Measurements from ENCODE around the gene MELK. TPM values are rescaled to one million over a fixed set of nuclear protein-coding genes. Genes with fewer than 3 reads are reported as not detected.

MELK gene
- 5.0 TPM for total RNA-seq

DNA sequence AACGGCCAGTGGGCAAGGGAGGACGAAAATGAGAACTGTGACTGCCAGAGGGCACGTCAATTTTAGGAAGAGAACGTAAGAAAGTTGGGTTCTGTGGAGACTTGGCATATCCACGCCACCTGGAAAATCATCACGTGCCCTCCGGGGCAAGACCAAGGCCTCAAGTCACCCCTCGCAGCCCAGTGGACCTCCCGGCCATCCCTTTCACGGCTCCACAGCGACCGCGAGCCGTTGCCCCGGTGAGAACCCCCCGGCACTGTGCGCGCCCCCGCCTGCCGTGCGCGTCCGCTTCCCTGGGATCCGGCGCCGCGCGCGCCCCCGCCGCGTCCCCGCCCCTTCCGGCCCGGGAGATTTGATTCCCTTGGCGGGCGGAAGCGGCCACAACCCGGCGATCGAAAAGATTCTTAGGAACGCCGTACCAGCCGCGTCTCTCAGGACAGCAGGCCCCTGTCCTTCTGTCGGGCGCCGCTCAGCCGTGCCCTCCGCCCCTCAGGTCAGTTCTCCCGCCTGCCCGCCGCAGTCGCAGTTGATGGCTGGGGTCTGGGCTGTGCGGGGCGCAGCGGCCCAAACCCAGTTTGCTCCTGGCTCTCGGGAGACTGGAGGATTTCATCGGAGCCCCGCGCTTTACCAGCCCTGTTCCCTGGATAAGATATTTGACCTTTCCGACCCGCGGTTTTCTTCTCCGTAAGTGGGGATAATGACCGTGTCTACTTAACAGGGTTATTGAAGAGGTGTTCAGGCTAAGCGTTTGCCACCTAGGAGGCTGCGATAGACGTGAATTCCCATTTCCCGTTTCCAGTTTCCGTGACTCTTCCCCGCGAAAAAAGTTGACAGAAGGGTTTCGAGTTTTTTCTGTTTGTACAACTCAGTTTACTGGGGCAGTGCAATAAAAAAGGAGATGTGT is at the start of gene MELK:
Gene MELK, plus strand, starts transcription at position 381 of the 904 bp plus-strand sequence. CDS start 8,787 bp downstream, outside the sequence.

Other genes starting within 250 kb of the MELK start
- gene RNF38, start 172.6 kb upstream of the MELK start, total RNA-seq: 76.1 TPM

All from parietal lobe (tissue), 1 donor.